Mucosa of descending colon (tissue), 3 donors: ENCODE data around the gene SRMS. TPM values are rescaled to one million over a fixed set of nuclear protein-coding genes. Genes with fewer than 3 reads are reported as not detected.

ENCODE experiments used
- ATAC-seq: fragments of 200-7000 bp; cut with Tn5 transposase; one replicate; pipeline ENCODE4 v1.9.1; 2020; ENCODE audit warnings: mild to moderate bottlenecking, moderate library complexity
- DNase-seq, 3 donors: peaks; one replicate each; pipeline ENCODE4 v3.0.0-alpha.2; 2020
- H3K36me3 ChIP-seq: fragments of 200-600 bp; one replicate; pipeline ENCODE4 v1.8.0; 2021; ENCODE audit warnings: low read depth, mild to moderate bottlenecking
- H3K4me1 ChIP-seq: fragments of 200-600 bp; one replicate; pipeline ENCODE4 v1.8.0; 2021; ENCODE audit warnings: low read depth, mild to moderate bottlenecking
- H3K4me3 ChIP-seq: fragments of 200-600 bp; one replicate; pipeline ENCODE4 v1.8.0; 2021; ENCODE audit warnings: mild to moderate bottlenecking
- H3K9me3 ChIP-seq: fragments of 200-600 bp; one replicate; pipeline ENCODE4 v1.8.0; 2021; ENCODE audit warnings: mild to moderate bottlenecking
- CTCF ChIP-seq: fragments of 200-600 bp; IDR thresholded peaks from one replicate; pipeline ENCODE4 v1.8.0; 2022; ENCODE audit warnings: antibody characterized with exemption, mild to moderate bottlenecking
- intact Hi-C, 2 donors: fragments of 100-400 bp; cut with DNase I in 1 of 2; cut with micrococcal nuclease in 1 of 2; formaldehyde crosslinking; loops; one replicate each; pipeline versions ENCODE4 v1.11.0 to v1.11.1; 2022; cut with DNase I, micrococcal nuclease
- total RNA-seq, 3 donors: library from RNA; stranded (reverse); fragmentation: NEBNext Ultra II Directional in 2 of 3; extraction: Animal tissue kit (Norgen Biotek cat#: 25700) in 2 of 3; gene quantifications; one replicate each; pipeline versions ENCODE4 v1.2.1 to v1.2.4, GENCODE V29; 2021 to 2023
- donor health status: DM: no; HTN: no; CAD: no; lungs with moderate emphysema.
- donor health status: DM: no; HTN: no; CAD: no.
- donor health status: DM: no; HTN: yes; CAD: no.

Gene SRMS
- total RNA-seq, 3 donors from 2014 or later: 0.25 to 0.52 (median 0.27) TPM

GRCh38 chr20:63495167-63495720 is 52.3 kb downstream of the SRMS start:
- TF ChIP-seq CTCF: no peak
- intact Hi-C loops: no loop called here
- DNase-seq: no peak
- Histone ChIP-seq H3K9me3 (no peaks in the 10 kb centered on the region), H3K4me1 (peaks cover 15% of the 10 kb centered on the region), H3K4me3 (no peak overlapping the region), H3K36me3 (no peaks in the 10 kb centered on the region)
- no peak for ATAC-seq

GRCh38 chr20:63494420-63495166 is 53.0 kb downstream of the SRMS start:
- H3K4me3 ChIP-seq: no peak overlapping the region
- H3K4me1 ChIP-seq: peaks cover 14% of the 10 kb centered on the region
- no peak for TF ChIP-seq CTCF
- no peak for ATAC-seq
- H3K9me3 ChIP-seq: no peaks in the 10 kb centered on the region
- H3K36me3 ChIP-seq: no peaks in the 10 kb centered on the region
- intact Hi-C loops: no loop called here
- DNase-seq: no peak

- DNase-seq (no peak), ATAC-seq (no peak)
- H3K4me1 ChIP-seq: peaks cover 9% of the 10 kb centered on the region
- H3K9me3 ChIP-seq: no peaks in the 10 kb centered on the region
- no peaks in the 10 kb centered on the region for H3K36me3 ChIP-seq
- no peak for TF ChIP-seq CTCF
- intact Hi-C loops: no loop called here
- H3K4me3 ChIP-seq: no peak overlapping the region
Measured at GRCh38 chr20:63494084-63494419, 53.5 kb downstream of the SRMS start.

GRCh38 chr20:63493563-63494020 is 54.0 kb downstream of the SRMS start:
- ATAC-seq (no peak), DNase-seq (no peak)
- intact Hi-C loops: no loop called here
- no peak for TF ChIP-seq CTCF
- no peaks in the 10 kb centered on the region for H3K9me3 ChIP-seq
- no peaks in the 10 kb centered on the region for H3K36me3 ChIP-seq
- no peak overlapping the region for H3K4me3 ChIP-seq
- peaks cover 9% of the 10 kb centered on the region for H3K4me1 ChIP-seq

- Histone ChIP-seq H3K4me1 (peaks cover 5% of the 10 kb centered on the region), H3K4me3 (no peak overlapping the region), H3K36me3 (no peaks in the 10 kb centered on the region), H3K9me3 (no peaks in the 10 kb centered on the region)
- ATAC-seq (no peak), DNase-seq (no peak)
- no peak for TF ChIP-seq CTCF
- intact Hi-C loops: no loop called here
Measured at GRCh38 chr20:63492982-63493381, 54.6 kb downstream of the SRMS start.
